Measurements from ENCODE around the gene TLNRD1. TPM values are rescaled to one million over a fixed set of nuclear protein-coding genes. Genes with fewer than 3 reads are reported as not detected.

Gene TLNRD1
- polyA plus RNA-seq, 1 donor (not counting 4 experiments of a cell fraction or from before 2014, with no cell fraction given): 3.1 TPM

DNA sequence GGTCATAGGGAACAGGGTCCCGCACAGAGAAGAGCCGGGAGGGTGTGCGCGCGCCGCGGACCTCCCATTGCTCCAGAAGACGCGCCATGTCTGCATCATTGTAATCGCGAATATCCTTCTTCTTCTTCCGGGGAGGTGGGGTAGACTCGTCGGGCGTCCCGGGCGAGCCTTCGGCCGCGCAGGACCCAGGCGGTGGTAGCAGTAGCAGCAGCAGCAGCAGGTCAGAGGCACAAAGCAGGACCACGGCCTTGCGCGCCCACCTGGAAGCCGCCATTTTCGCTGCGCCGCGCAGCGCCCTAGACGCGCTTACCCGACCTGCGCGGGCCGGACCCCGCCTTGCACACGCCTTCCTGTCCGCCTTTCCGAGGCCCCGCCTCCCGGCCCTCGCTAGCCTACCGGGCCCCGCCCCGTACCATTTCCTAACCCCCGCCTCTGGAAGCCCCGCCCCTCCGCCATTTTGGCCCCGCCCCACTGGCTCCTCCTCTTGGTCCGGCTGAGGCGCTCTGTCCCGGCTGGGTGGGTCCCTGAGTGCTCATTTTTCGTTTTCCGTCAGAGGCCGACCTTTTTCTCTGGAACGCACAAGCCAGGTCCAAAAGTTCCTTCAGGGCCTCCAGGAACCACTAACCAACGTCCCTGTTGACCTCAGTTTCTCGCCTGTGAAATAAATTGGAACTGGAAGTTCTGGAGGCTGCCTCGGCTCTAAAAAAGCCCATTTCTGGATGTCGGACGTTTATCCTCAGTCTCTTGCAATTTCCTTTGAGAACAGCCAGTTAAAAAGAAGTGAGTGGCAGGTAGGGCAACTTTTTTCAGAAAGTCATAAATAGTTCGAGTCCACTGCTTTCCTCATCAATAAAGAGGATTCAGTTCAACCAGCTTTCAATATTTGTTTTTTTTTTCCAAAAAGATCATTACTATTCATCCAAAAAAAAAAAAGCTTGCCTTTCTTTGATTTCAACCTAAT, 10.9 kb upstream of the TLNRD1 start, which contains the start of gene MESD:
TSS of gene MESD (minus strand) at position 302 of the 961 bp plus-strand sequence. CDS start at position 274, 28 bp downstream.
- no peak for FAIRE-seq
- Histone ChIP-seq H3K4me2 (ENCODE audit: control insufficient read depth, extremely low read depth, insufficient read depth, low read depth, low read length) (peak within 1 kb of the TSS; percentile 99), H3K27ac (ENCODE audit: control insufficient read depth, insufficient read depth, low read length) (peak within 1 kb of the TSS; percentile 94), H3K9ac (ENCODE audit: control insufficient read depth, extremely low read depth, insufficient read depth, low read length) (peak within 1 kb of the TSS; percentile 95), H2AFZ (ENCODE audit: control insufficient read depth, low read length) (peak within 1 kb of the TSS; percentile 97), H4K20me1 (ENCODE audit: control insufficient read depth, extremely low read depth, insufficient read depth, low read length) (peaks cover 6% of the 10 kb centered on the region), H3K4me3 (ENCODE audit: control insufficient read depth in 2 of 3, extremely low read depth in 1 of 3, insufficient read depth in 2 of 3, low read depth in 1 of 3, low read length in 3 of 3) (peak within 1 kb of the TSS; percentile 84 to 100 (median 99)), H3K4me1 (ENCODE audit: control insufficient read depth, extremely low read depth, insufficient read depth, low read length) (peaks cover 51% of the 10 kb centered on the region), H3K9me3 (ENCODE audit: control insufficient read depth, low read depth, low read length) (no peaks in the 10 kb centered on the region), H3K27me3 (ENCODE audit: control insufficient read depth, extremely low read depth, insufficient read depth, low read length) (no peaks in the 10 kb centered on the region), H3K79me2 (ENCODE audit: control insufficient read depth, insufficient read depth, low read length) (peaks cover 47% of the 10 kb centered on the region), H3K36me3 (ENCODE audit: control insufficient read depth in 2 of 2, extremely low read depth in 1 of 2, insufficient read depth in 2 of 2, low read length in 2 of 2) (peaks cover 0 to 8% of the 10 kb centered on the region in 2 experiments), H3K9me1 (ENCODE audit: control insufficient read depth, extremely low read depth, insufficient read depth, low read length) (peaks cover 4% of the 10 kb centered on the region)
- TF ChIP-seq EZH2 (IDR thresholded peaks at IDR 0.05; ENCODE audit: low read length): no peak
- TF ChIP-seq, protein P1, sequence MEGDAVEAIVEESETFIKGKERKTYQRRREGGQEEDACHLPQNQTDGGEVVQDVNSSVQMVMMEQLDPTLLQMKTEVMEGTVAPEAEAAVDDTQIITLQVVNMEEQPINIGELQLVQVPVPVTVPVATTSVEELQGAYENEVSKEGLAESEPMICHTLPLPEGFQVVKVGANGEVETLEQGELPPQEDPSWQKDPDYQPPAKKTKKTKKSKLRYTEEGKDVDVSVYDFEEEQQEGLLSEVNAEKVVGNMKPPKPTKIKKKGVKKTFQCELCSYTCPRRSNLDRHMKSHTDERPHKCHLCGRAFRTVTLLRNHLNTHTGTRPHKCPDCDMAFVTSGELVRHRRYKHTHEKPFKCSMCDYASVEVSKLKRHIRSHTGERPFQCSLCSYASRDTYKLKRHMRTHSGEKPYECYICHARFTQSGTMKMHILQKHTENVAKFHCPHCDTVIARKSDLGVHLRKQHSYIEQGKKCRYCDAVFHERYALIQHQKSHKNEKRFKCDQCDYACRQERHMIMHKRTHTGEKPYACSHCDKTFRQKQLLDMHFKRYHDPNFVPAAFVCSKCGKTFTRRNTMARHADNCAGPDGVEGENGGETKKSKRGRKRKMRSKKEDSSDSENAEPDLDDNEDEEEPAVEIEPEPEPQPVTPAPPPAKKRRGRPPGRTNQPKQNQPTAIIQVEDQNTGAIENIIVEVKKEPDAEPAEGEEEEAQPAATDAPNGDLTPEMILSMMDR (optimal IDR thresholded peaks at IDR 0.05 in 1 of 3, IDR thresholded peaks at IDR 0.05 in 1 of 3, conservative IDR thresholded peaks at IDR 0.05 in 1 of 3; ENCODE audit: extremely low read depth in 1 of 3, insufficient read depth in 2 of 3, low read length in 3 of 3): no peak
- dilution Hi-C loops (cut with MboI; ENCODE audit: extremely low pct_ligation_motif_present, low sequenced_read_pairs): no loop called here
- DNase-seq (ENCODE audit: low read depth, low spot score): peak; percentile 58

DNA sequence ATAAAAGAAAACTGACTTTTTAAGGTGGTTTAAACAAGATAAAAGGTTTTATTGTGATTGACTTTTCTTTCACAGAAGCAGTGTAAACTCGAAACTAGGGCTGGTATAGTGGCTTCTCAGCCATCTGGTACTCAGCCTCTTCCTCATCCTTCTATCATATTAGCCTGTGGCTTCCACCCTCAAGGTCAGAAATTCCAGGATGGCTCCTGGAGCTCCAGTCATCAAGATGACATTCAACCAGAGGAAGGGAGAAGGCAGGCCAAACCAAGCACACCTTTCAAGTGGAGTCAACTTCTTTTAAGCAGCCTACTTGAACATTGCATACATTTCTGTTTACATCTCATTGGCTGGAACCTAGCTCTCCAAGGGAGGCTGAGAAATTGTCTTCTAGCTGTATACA, 9.8 kb upstream of the TLNRD1 start:
- no peak overlapping the region for H3K9ac ChIP-seq (ENCODE audit: control insufficient read depth, extremely low read depth, insufficient read depth, low read length)
- H2AFZ ChIP-seq (ENCODE audit: control insufficient read depth, low read length): peak overlapping the region; percentile 21
- H3K4me2 ChIP-seq (ENCODE audit: control insufficient read depth, extremely low read depth, insufficient read depth, low read depth, low read length): peak overlapping the region; percentile 13
- TF ChIP-seq EZH2 (IDR thresholded peaks at IDR 0.05; ENCODE audit: low read length): no peak
- TF ChIP-seq, protein P1 (optimal IDR thresholded peaks at IDR 0.05 in 1 of 3, IDR thresholded peaks at IDR 0.05 in 1 of 3, conservative IDR thresholded peaks at IDR 0.05 in 1 of 3; ENCODE audit: extremely low read depth in 1 of 3, insufficient read depth in 2 of 3, low read length in 3 of 3): no peak
- H3K79me2 ChIP-seq (ENCODE audit: control insufficient read depth, insufficient read depth, low read length): peaks cover 36% of the 10 kb centered on the region
- H3K9me1 ChIP-seq (ENCODE audit: control insufficient read depth, extremely low read depth, insufficient read depth, low read length): peaks cover 4% of the 10 kb centered on the region
- H3K27ac ChIP-seq (ENCODE audit: control insufficient read depth, insufficient read depth, low read length): peak overlapping the region; percentile 23
- peaks cover 3% of the 10 kb centered on the region for H4K20me1 ChIP-seq (ENCODE audit: control insufficient read depth, extremely low read depth, insufficient read depth, low read length)
- DNase-seq (ENCODE audit: low read depth, low spot score): no peak
- H3K4me3 ChIP-seq (ENCODE audit: control insufficient read depth in 2 of 3, extremely low read depth in 1 of 3, insufficient read depth in 2 of 3, low read depth in 1 of 3, low read length in 3 of 3): no peak overlapping the region
- H3K27me3 ChIP-seq (ENCODE audit: control insufficient read depth, extremely low read depth, insufficient read depth, low read length): no peaks in the 10 kb centered on the region
- peaks cover 0 to 4% of the 10 kb centered on the region in 2 experiments for H3K36me3 ChIP-seq (ENCODE audit: control insufficient read depth in 2 of 2, extremely low read depth in 1 of 2, insufficient read depth in 2 of 2, low read length in 2 of 2)
- FAIRE-seq: no peak
- no peaks in the 10 kb centered on the region for H3K9me3 ChIP-seq (ENCODE audit: control insufficient read depth, low read depth, low read length)
- dilution Hi-C loops (cut with MboI; ENCODE audit: extremely low pct_ligation_motif_present, low sequenced_read_pairs): no loop called here
- H3K4me1 ChIP-seq (ENCODE audit: control insufficient read depth, extremely low read depth, insufficient read depth, low read length): peaks cover 43% of the 10 kb centered on the region

All from keratinocyte (primary cell).